Measurements from ENCODE around the gene PSMG1.
A peak's percentile ranks its signal among the peaks of the same experiment; 100 is the strongest.
"Not testable (repeated sequence)": the region's sequence is repeated elsewhere in the genome, so short reads cannot be mapped to it uniquely, and the experiment has no call there.

PSMG1 gene

DNA sequence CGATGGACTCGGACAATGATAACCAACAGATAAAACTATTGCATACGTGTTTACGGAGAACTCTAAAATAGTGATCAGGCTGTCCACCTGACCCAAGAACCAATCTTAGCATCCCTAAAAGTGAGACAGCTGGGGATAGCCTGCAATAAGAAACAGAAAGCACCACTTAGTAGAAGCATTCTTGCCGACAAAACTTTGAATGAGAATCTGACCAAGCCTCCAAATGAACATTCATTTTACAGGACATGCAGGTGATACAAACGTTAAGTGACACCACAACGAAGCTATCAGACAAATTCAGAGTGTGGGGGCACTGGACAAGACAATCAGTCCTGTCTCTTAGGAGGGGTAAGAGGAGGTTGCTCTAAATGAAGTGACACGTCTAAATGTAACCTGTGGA lies 1.2 kb downstream of the PSMG1 start:
- TF ChIP-seq ZNF274 (IDR thresholded peaks at IDR 0.05; ENCODE audit: low read depth, low read length), result no peak

DNA sequence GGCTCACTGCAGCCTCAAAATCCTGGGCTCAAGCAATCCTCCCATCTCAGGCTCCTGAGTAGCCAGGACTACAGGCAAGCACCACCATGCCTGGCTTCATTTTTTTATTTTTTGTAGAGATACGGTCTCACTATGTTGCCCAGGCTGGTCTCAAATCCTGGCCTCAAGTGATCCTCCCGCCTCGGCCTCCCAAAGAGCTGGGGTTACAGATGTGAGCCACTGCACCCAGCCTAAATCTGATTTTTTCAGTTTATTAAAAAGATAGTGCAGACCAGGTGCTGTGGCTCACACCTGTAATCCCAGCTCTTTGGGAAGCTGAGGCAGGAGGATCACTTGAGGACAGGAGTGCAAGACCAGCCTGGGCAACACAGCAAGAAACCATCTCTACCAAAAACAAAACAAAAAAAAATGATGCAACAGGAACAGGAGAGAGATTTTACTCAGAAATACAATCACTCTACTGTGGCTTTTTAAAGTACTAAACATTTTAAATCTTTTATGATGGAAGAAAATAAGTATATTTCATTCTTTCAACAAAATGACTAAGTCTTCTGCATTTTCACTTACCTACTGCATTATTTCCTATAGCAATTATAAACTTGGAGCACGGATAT lies 1.9 kb downstream of the PSMG1 start:
- no peak overlapping the region; the same call in 1 of the 2 replicates for H3K4me3 ChIP-seq (ENCODE audit: low read length)
- no peak for TF ChIP-seq ZNF274 (IDR thresholded peaks at IDR 0.05; ENCODE audit: low read depth, low read length)

More for the DNA sequence above, 1.2 kb downstream of the PSMG1 start:
- H3K4me3 ChIP-seq (ENCODE audit: low read length), result peak overlapping the region; percentile 97

DNA sequence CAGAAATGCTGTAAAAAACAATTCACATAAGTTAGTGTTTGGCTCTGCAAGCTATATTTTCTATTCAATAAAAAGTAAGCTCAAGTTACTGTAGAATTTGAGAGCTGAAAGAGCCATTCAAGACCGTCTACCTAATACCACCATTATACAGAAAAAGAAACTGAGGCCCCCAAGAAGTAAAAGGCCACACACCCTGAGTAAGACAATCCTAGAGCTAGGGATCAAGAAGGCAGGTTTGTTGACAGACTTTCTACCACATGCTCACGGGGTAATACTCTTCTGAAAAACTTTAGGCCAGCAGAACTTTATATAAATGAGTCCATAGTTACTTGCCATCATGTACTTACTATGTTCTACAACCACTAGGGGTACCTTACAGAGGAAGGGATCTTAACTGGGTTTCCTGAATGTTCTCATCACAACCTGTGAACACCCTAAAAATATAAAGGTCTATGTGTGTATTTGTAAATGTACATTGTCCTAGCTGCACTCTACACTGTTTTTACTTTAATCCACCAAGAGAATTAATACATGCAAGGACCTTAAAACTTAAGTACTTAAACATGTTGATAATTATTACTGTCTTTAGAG lies 2.7 kb downstream of the PSMG1 start:
- H3K4me3 ChIP-seq (ENCODE audit: low read length), result no peak overlapping the region
- TF ChIP-seq ZNF274 (IDR thresholded peaks at IDR 0.05; ENCODE audit: low read depth, low read length), result no peak

DNA sequence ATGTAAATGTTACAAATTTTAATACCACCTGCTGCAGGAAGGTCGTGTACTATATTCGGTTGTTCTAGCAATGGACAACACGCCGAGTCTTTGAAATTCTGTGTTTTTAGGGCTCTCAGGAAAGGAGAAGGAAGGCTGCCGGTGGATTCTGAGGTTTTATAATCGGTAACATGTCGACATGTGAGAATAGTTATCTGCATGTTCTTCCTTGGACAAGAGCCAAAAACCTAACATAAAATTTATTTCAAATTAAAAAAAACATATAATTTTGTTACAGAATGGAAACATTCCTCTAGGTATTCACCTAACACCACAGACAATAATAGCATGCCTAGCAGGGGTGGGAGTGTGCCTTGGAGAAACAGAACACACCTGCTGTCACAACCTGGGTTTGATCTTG lies 4.8 kb downstream of the PSMG1 start:
- no peak for TF ChIP-seq ZNF274 (IDR thresholded peaks at IDR 0.05; ENCODE audit: low read depth, low read length)

GRCh38 chr21:39176271-39176709 lies 7.0 kb downstream of the PSMG1 start:
- no peak overlapping the region for H3K4me3 ChIP-seq (ENCODE audit: low read length)
- no peak for TF ChIP-seq ZNF274 (IDR thresholded peaks at IDR 0.05; ENCODE audit: low read depth, low read length)

More for the DNA sequence above, 4.8 kb downstream of the PSMG1 start:
- H3K4me3 ChIP-seq (ENCODE audit: low read length), result no peak overlapping the region

DNA sequence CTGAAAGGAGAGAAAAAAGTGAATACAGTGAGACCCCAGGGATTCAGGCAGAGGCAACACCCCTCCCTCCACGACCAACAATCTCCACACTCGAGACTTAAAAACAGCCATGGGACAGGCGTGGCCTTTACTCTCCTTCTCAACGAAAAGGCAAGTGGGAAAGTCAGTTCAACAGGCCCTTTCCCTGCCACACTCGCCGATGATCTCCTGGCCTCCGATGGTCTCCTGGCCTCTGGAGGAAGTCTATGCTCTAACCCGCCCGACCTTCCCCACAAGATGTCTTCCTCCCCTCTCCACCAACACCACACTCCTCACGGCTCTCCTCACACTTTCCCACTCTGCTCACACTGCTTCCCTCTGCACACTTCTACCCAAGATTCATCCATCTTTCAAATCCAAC lies 7.6 kb downstream of the PSMG1 start:
- TF ChIP-seq ZNF274 (IDR thresholded peaks at IDR 0.05; ENCODE audit: low read depth, low read length), result no peak

GRCh38 chr21:39175154-39175553 lies 8.1 kb downstream of the PSMG1 start:
- no peak overlapping the region for H3K4me3 ChIP-seq (ENCODE audit: low read length)
- TF ChIP-seq ZNF274 (IDR thresholded peaks at IDR 0.05; ENCODE audit: low read depth, low read length), result no peak

More for the DNA sequence above, 7.6 kb downstream of the PSMG1 start:
- H3K4me3 ChIP-seq (ENCODE audit: low read length), result no peak overlapping the region

GRCh38 chr21:39173716-39174680 lies 9.3 kb downstream of the PSMG1 start:
- no peak for TF ChIP-seq ZNF274 (IDR thresholded peaks at IDR 0.05; ENCODE audit: low read depth, low read length)
- no peak overlapping the region for H3K4me3 ChIP-seq (ENCODE audit: low read length)

- no peak for TF ChIP-seq ZNF274 (IDR thresholded peaks at IDR 0.05; ENCODE audit: low read depth, low read length)
- no peak overlapping the region for H3K4me3 ChIP-seq (ENCODE audit: low read length)
These were observed 13.3 kb downstream of the PSMG1 start for GRCh38 chr21:39169906-39170305.

GRCh38 chr21:39168800-39169199 lies 14.5 kb downstream of the PSMG1 start:
- H3K4me3 ChIP-seq (ENCODE audit: low read length), result no peak overlapping the region
- no peak for TF ChIP-seq ZNF274 (IDR thresholded peaks at IDR 0.05; ENCODE audit: low read depth, low read length)

- TF ChIP-seq ZNF274 (IDR thresholded peaks at IDR 0.05; ENCODE audit: low read depth, low read length), result no peak
- H3K4me3 ChIP-seq (ENCODE audit: low read length), result no peak overlapping the region
These were observed 18.7 kb downstream of the PSMG1 start for GRCh38 chr21:39164523-39164922.

DNA sequence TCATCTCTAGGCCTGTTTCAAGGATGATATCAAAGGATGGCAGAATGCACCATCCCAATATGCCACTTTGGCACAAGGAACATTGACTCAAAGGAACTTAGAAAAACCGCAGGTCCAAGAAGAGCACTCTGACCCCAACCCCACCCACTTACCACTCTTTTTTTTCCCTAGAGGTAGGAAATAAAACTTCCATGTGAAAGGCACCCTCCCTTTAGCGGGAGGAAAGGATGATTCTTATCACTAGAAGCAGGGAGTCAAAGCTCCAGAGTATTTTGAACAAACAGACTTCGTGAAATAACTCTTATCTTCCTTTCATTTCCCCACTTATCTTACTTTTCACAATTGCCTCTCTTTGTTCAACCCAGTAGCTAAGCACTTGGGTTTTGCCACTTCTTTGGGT lies 22.2 kb downstream of the PSMG1 start:
- H3K4me3 ChIP-seq (ENCODE audit: low read length), result no peak overlapping the region
- TF ChIP-seq ZNF274 (IDR thresholded peaks at IDR 0.05; ENCODE audit: low read depth, low read length), result no peak

DNA sequence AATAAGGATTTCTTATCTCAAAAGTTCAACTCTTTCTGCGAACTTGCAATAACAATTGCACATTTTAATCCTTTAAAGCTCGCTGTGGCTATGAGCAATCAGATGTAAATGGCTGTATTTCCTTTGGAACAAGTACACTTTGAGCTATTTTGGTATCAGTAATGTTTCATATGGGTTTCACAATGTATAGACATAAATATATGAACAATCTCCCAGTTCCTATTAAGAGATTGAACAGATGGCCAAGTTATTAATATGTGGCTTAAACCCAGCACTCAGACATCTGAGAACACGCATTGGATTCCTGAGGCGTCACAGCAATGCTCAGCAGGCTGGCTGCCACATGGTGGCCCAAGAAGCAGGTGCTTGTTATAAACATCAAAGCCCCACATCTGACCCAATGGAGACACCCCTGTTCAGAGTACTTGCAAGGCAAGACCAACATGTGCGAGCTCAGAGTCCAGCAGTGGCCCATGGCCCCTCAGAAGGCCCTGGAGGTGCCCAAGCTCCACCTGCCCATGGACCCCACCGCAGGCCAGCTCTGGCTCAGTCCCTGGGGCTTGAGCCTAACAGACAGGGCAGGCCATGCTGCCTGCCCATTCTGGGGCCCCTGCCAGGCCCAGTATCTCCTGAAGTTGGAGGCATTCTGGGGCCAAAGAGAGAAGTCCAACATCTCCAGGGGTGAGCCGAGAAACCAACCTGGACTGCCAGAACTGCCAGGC lies 23.7 kb downstream of the PSMG1 start:
- no peak overlapping the region for H3K4me3 ChIP-seq (ENCODE audit: low read length)
- no peak for TF ChIP-seq ZNF274 (IDR thresholded peaks at IDR 0.05; ENCODE audit: low read depth, low read length)

DNA sequence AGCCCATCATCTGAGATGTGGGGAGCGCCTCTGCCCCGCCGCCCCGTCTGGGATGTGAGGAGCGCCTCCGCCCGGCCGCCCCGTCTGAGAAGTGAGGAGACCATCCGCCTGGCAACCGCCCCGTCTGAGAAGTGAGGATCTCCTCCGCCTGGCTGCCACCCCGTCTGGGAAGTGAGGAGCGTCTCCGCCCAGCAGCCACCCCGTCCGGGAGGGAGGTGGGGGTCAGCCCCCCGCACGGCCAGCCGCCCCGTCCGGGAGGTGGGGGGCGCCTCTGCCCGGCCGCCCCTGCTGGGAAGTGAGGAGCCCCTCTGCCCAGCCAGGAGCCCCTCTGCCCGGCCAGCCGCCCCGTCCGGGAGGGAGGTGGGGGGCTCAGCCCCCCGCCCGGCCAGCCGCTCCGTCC lies 26.0 kb downstream of the PSMG1 start:
- not testable (repeated sequence) for H3K4me3 ChIP-seq (ENCODE audit: low read length)

Data from GM08714 (cell line).